ENCODE data around the gene ZNF619.

ZNF619 gene

GRCh38 chr3:40465456-40465855 is 11.5 kb upstream of the ZNF619 start:
- no peak for DNase-seq (ENCODE audit: low spot score)

- DNase-seq (ENCODE audit: low spot score) = no peak
These were observed 8.9 kb upstream of the ZNF619 start for GRCh38 chr3:40468018-40468417.

GRCh38 chr3:40470701-40471100 is 6.2 kb upstream of the ZNF619 start:
- DNase-seq (ENCODE audit: low spot score) = no peak

- peak; percentile 67 for DNase-seq (ENCODE audit: low spot score)
These were observed 744 bp downstream of the ZNF619 start for GRCh38 chr3:40477666-40478065.

GRCh38 chr3:40487172-40487571 is 10.2 kb downstream of the ZNF619 start:
- no peak for DNase-seq (ENCODE audit: low spot score)

GRCh38 chr3:40490916-40491315 is 14.0 kb downstream of the ZNF619 start:
- DNase-seq (ENCODE audit: low spot score) = no peak

GRCh38 chr3:40494698-40495097 is 17.8 kb downstream of the ZNF619 start:
- no peak for DNase-seq (ENCODE audit: low spot score)

GRCh38 chr3:40497288-40497687 is 20.4 kb downstream of the ZNF619 start:
- DNase-seq (ENCODE audit: low spot score) = no peak

GRCh38 chr3:40499952-40500351 is 23.0 kb downstream of the ZNF619 start:
- DNase-seq (ENCODE audit: low spot score) = no peak

GRCh38 chr3:40502034-40502433 is 25.1 kb downstream of the ZNF619 start:
- no peak for DNase-seq (ENCODE audit: low spot score)

GRCh38 chr3:40504636-40505430 is 27.9 kb downstream of the ZNF619 start:
- DNase-seq (ENCODE audit: low spot score) = peak; percentile 97

GRCh38 chr3:40505599-40506462 is 28.9 kb downstream of the ZNF619 start, which contains the start of gene ZNF620:
Gene ZNF620, plus strand, starts transcription at chr3:40506039. Its CDS starts 314 bp downstream, at chr3:40506353.
- peak; percentile 62 for DNase-seq (ENCODE audit: low spot score)

- no peak for DNase-seq (ENCODE audit: low spot score)
These were observed 34.3 kb downstream of the ZNF619 start for GRCh38 chr3:40511031-40511718.

- no peak for DNase-seq (ENCODE audit: low spot score)
These were observed 39.3 kb downstream of the ZNF619 start for GRCh38 chr3:40516201-40516600.

- DNase-seq (ENCODE audit: low spot score) = no peak
These were observed 41.1 kb downstream of the ZNF619 start for GRCh38 chr3:40518067-40518466.

GRCh38 chr3:40518848-40519247 is 41.9 kb downstream of the ZNF619 start:
- DNase-seq (ENCODE audit: low spot score) = no peak

GRCh38 chr3:40521254-40521653 is 44.3 kb downstream of the ZNF619 start:
- DNase-seq (ENCODE audit: low spot score) = no peak

- DNase-seq (ENCODE audit: low spot score) = peak; percentile 22
These were observed 46.9 kb downstream of the ZNF619 start for GRCh38 chr3:40523781-40524180.

GRCh38 chr3:40524222-40524567 is 47.3 kb downstream of the ZNF619 start:
- DNase-seq (ENCODE audit: low spot score) = no peak

- DNase-seq (ENCODE audit: low spot score) = peak; percentile 89
These were observed 47.8 kb downstream of the ZNF619 start, which contains the start of gene ZNF621 for GRCh38 chr3:40524568-40525285. Gene ZNF621, plus strand, starts transcription at chr3:40524960. Its CDS starts 881 bp downstream, at chr3:40525841.

- no peak for DNase-seq (ENCODE audit: low spot score)
These were observed 51.5 kb downstream of the ZNF619 start for GRCh38 chr3:40528426-40528825.

- no peak for DNase-seq (ENCODE audit: low spot score)
These were observed 55.3 kb downstream of the ZNF619 start for GRCh38 chr3:40532252-40532651.
